Measurements from ENCODE around the gene TMEM108. TPM values are rescaled to one million over a fixed set of nuclear protein-coding genes. Genes with fewer than 3 reads are reported as not detected.

Gene TMEM108
- total and polyA plus RNA-seq, 2 experiments from 2014 or later = 7.4 to 15.3 TPM

DNA sequence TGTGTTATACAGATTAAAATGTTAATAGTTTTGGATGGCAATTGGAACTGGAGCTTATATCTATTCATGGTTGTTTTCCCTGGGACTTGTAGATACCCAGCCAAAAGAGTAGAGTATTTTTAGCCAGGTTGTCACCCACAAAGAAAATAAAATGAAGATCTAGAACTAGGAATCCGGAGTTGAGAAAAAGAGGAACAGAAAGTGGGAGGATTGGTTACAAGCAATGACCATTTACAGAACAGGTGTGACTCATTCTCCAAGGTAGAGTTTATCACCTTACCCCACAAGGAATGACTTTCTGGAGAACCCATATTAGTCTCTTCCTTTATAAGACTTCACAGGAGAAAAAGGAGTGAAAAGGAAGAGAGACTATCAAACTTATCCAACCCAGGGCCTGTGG is 99.8 kb downstream of the TMEM108 start:
- Histone ChIP-seq H2AFZ (no peak overlapping the region), H3K79me2 (replicated peaks; ENCODE audit: insufficient read depth) (peaks cover 11% of the 10 kb centered on the region; the same call in 1 of the 2 replicates), H3K4me2 (no peak overlapping the region), H3F3A (replicated peaks; ENCODE audit: low read depth) (no peaks in the 10 kb centered on the region), H3K36me3 (ENCODE audit: insufficient read depth) (no peaks in the 10 kb centered on the region), H3K27me3 (ENCODE audit: insufficient read depth) (no peaks in the 10 kb centered on the region), H4K20me1 (replicated peaks; ENCODE audit: insufficient read depth) (0 out of 2 replicates have a peak, but pooled peaks cover 4% of the 10 kb centered on the region), H3K4me3 (no peak overlapping the region), H3K9me2 (ENCODE audit: insufficient read depth) (peaks cover 5% of the 10 kb centered on the region; the same call in 1 of the 2 replicates), H3K27ac (ENCODE audit: low read depth) (no peak overlapping the region), H3K4me1 (ENCODE audit: insufficient read depth) (peaks cover 34% of the 10 kb centered on the region)
- ATAC-seq = no peak
- no peak for DNase-seq (ENCODE audit: low spot score)
- no peaks in the 10 kb centered on the region for H3K36me3 Mint-ChIP-seq (ENCODE audit: low read depth)
- H3K4me1 Mint-ChIP-seq = peaks cover 35% of the 10 kb centered on the region
- no peak overlapping the region for H3K4me3 Mint-ChIP-seq
- TF ChIP-seq EZH2 (IDR thresholded peaks at IDR 0.05; ENCODE audit: low read depth, unreplicated experiment) (no peak), STAT1 (IDR thresholded peaks at IDR 0.05; ENCODE audit: unreplicated experiment) (no peak), CREB1 (CRISPR knock-in tag; IDR thresholded peaks at IDR 0.05; ENCODE audit: low read depth) (no peak), ZNF331 (CRISPR knock-in tag; IDR thresholded peaks at IDR 0.05; ENCODE audit: low read depth) (no peak), REST (IDR thresholded peaks at IDR 0.05; ENCODE audit: unreplicated experiment) (no peak), JUNB (IDR thresholded peaks at IDR 0.05; ENCODE audit: unreplicated experiment) (no peak), EZH2phosphoT487 (IDR thresholded peaks at IDR 0.05; ENCODE audit: unreplicated experiment) (no peak), ZNF462 (CRISPR knock-in tag; IDR thresholded peaks at IDR 0.05) (no peak), ZNF114 (CRISPR knock-in tag; IDR thresholded peaks at IDR 0.05) (no peak), POLR2AphosphoS5 (IDR thresholded peaks at IDR 0.05; ENCODE audit: low read depth) (no peak), NANOG (IDR thresholded peaks at IDR 0.05; ENCODE audit: borderline replicate concordance) (no peak)
- TF ChIP-seq, protein P1, sequence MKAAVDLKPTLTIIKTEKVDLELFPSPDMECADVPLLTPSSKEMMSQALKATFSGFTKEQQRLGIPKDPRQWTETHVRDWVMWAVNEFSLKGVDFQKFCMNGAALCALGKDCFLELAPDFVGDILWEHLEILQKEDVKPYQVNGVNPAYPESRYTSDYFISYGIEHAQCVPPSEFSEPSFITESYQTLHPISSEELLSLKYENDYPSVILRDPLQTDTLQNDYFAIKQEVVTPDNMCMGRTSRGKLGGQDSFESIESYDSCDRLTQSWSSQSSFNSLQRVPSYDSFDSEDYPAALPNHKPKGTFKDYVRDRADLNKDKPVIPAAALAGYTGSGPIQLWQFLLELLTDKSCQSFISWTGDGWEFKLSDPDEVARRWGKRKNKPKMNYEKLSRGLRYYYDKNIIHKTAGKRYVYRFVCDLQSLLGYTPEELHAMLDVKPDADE (IDR thresholded peaks at IDR 0.05) = no peak
- TF ChIP-seq, protein P2, sequence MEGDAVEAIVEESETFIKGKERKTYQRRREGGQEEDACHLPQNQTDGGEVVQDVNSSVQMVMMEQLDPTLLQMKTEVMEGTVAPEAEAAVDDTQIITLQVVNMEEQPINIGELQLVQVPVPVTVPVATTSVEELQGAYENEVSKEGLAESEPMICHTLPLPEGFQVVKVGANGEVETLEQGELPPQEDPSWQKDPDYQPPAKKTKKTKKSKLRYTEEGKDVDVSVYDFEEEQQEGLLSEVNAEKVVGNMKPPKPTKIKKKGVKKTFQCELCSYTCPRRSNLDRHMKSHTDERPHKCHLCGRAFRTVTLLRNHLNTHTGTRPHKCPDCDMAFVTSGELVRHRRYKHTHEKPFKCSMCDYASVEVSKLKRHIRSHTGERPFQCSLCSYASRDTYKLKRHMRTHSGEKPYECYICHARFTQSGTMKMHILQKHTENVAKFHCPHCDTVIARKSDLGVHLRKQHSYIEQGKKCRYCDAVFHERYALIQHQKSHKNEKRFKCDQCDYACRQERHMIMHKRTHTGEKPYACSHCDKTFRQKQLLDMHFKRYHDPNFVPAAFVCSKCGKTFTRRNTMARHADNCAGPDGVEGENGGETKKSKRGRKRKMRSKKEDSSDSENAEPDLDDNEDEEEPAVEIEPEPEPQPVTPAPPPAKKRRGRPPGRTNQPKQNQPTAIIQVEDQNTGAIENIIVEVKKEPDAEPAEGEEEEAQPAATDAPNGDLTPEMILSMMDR (conservative IDR thresholded peaks at IDR 0.05; ENCODE audit: low read depth in 2 of 2) = no peak
- no peak overlapping the region for H3K27ac Mint-ChIP-seq
- no peaks in the 10 kb centered on the region; the same call in 2 of the 3 replicates for H3K9me3 Mint-ChIP-seq
- H3K27me3 Mint-ChIP-seq (ENCODE audit: insufficient read depth, low read depth, poor library complexity) = no peaks in the 10 kb centered on the region
